EL (cell line): ENCODE measurements around the gene ZNF324B.
"Not testable (repeated sequence)": the region's sequence is repeated elsewhere in the genome, so short reads cannot be mapped to it uniquely, and the experiment has no call there.

Experiments
- DNase-seq: peaks from one replicate; pipeline ENCODE4 v3.0.0-alpha.2; 2016

Gene ZNF324B

GRCh38 chr19:58451358-58452101 is at the start of gene ZNF324B:
Gene ZNF324B, plus strand, starts transcription at chr19:58451622. Its CDS starts 2,080 bp downstream, at chr19:58453702.
- peak; percentile 95 for DNase-seq

GRCh38 chr19:58401840-58402421 is 49.5 kb upstream of the ZNF324B start:
- no peak for DNase-seq

GRCh38 chr19:58403920-58404478 is 47.4 kb upstream of the ZNF324B start:
- not testable (repeated sequence) for DNase-seq

- no peak for DNase-seq
Measured at GRCh38 chr19:58406818-58407657, 44.4 kb upstream of the ZNF324B start.

GRCh38 chr19:58407658-58408151 is 43.7 kb upstream of the ZNF324B start:
- DNase-seq = no peak

- peak; percentile 93 for DNase-seq
Measured at GRCh38 chr19:58408152-58409009, 43.0 kb upstream of the ZNF324B start, which contains the start of gene ZNF584. Gene ZNF584, plus strand, starts transcription at chr19:58408649. Its CDS starts 499 bp downstream, at chr19:58409148.

GRCh38 chr19:58409010-58409790 is 42.2 kb upstream of the ZNF324B start:
- DNase-seq = peak; percentile 53

- DNase-seq = no peak
Measured at GRCh38 chr19:58416604-58417003, 34.8 kb upstream of the ZNF324B start.

- DNase-seq = no peak
Measured at GRCh38 chr19:58417071-58417470, 34.4 kb upstream of the ZNF324B start.

GRCh38 chr19:58428617-58429016 is 22.8 kb upstream of the ZNF324B start:
- no peak for DNase-seq

- no peak for DNase-seq
Measured at GRCh38 chr19:58429745-58430144, 21.7 kb upstream of the ZNF324B start.

- DNase-seq = no peak
Measured at GRCh38 chr19:58434217-58434616, 17.2 kb upstream of the ZNF324B start.

GRCh38 chr19:58439576-58440554 is 11.6 kb upstream of the ZNF324B start, which contains the start of gene ZNF132:
Gene ZNF132, minus strand, starts transcription at chr19:58440153. Its CDS starts 332 bp downstream, at chr19:58439821.
- peak; percentile 99 for DNase-seq

- no peak for DNase-seq
Measured at GRCh38 chr19:58440556-58440955, 10.9 kb upstream of the ZNF324B start.

- DNase-seq = not testable (repeated sequence)
Measured at GRCh38 chr19:58442986-58443385, 8.4 kb upstream of the ZNF324B start.

GRCh38 chr19:58448860-58449259 is 2.6 kb upstream of the ZNF324B start:
- DNase-seq = not testable (repeated sequence)

- DNase-seq = not testable (repeated sequence)
Measured at GRCh38 chr19:58449980-58450379, 1.4 kb upstream of the ZNF324B start.

GRCh38 chr19:58450856-58451357 is 515 bp upstream of the ZNF324B start:
- no peak for DNase-seq

GRCh38 chr19:58453743-58454142 is 2.3 kb downstream of the ZNF324B start:
- no peak for DNase-seq
